ENCODE data around the gene THADA.

DNA sequence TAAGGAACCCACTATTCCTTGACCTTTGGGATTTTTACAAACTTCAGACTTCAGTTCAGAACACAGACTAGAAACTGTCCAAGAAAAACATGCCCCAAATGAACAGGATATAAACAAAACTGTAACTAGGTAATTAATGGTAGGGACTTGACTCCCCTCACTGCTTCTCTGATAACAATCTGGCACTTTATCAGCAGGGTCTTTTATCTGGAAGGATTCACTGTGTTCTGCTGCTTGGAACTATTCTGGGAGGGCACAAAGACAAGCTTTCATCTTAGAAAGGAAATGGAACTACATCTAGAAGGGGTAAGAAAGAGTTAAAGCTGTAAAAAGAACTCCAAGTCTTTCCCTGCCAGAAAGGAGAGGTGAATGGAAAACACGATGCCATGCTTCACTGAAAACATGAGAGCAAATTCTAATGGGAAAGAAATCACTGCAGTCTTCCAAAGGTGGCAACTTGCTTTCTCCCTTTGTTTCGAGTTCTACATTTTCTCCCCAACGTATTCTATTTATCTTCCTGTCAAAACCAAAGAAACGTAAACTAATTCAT, 181.2 kb downstream of the THADA start:
- TF ChIP-seq, protein P1, sequence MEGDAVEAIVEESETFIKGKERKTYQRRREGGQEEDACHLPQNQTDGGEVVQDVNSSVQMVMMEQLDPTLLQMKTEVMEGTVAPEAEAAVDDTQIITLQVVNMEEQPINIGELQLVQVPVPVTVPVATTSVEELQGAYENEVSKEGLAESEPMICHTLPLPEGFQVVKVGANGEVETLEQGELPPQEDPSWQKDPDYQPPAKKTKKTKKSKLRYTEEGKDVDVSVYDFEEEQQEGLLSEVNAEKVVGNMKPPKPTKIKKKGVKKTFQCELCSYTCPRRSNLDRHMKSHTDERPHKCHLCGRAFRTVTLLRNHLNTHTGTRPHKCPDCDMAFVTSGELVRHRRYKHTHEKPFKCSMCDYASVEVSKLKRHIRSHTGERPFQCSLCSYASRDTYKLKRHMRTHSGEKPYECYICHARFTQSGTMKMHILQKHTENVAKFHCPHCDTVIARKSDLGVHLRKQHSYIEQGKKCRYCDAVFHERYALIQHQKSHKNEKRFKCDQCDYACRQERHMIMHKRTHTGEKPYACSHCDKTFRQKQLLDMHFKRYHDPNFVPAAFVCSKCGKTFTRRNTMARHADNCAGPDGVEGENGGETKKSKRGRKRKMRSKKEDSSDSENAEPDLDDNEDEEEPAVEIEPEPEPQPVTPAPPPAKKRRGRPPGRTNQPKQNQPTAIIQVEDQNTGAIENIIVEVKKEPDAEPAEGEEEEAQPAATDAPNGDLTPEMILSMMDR (IDR thresholded peaks at IDR 0.05 in 8 of 11, conservative IDR thresholded peaks at IDR 0.05 in 3 of 11), result no peak
- TF ChIP-seq POLR2AphosphoS5 (IDR thresholded peaks at IDR 0.05), result no peak
- TF ChIP-seq POLR2A (IDR thresholded peaks at IDR 0.05), result no peak
